ENCODE measurements around the gene CUL4A. TPM values are rescaled to one million over a fixed set of nuclear protein-coding genes. Genes with fewer than 3 reads are reported as not detected.

CUL4A gene
- total and polyA plus RNA-seq, 2 experiments from 2014 or later = 67.5 to 195 TPM

GRCh38 chr13:113272031-113272430, 62.6 kb downstream of the CUL4A start:
- Histone ChIP-seq H3K4me3 (no peak overlapping the region), H3K4me1 (ENCODE audit: insufficient read depth) (peaks cover 5% of the 10 kb centered on the region), H3K27me3 (ENCODE audit: insufficient read depth) (no peaks in the 10 kb centered on the region), H3K79me2 (replicated peaks; ENCODE audit: insufficient read depth) (no peaks in the 10 kb centered on the region), H3F3A (replicated peaks; ENCODE audit: low read depth) (0 out of 2 replicates have a peak, but pooled peaks cover 2% of the 10 kb centered on the region), H4K20me1 (replicated peaks; ENCODE audit: insufficient read depth) (no peaks in the 10 kb centered on the region), H3K4me2 (no peak overlapping the region), H2AFZ (no peak overlapping the region), H3K27ac (ENCODE audit: low read depth) (no peak overlapping the region), H3K9me2 (ENCODE audit: insufficient read depth) (no peaks in the 10 kb centered on the region), H3K36me3 (ENCODE audit: insufficient read depth) (no peaks in the 10 kb centered on the region)
- Mint-ChIP-seq H3K4me3 (no peak overlapping the region), H3K27me3 (ENCODE audit: insufficient read depth, low read depth, poor library complexity) (peaks cover 11% of the 10 kb centered on the region), H3K36me3 (ENCODE audit: low read depth) (no peaks in the 10 kb centered on the region), H3K27ac (no peak overlapping the region), H3K9me3 (peaks cover 2% of the 10 kb centered on the region; the same call in 1 of the 3 replicates), H3K4me1 (peaks cover 14% of the 10 kb centered on the region)
- DNase-seq (ENCODE audit: low spot score) = no peak
- no peak for TF ChIP-seq ZNF331 (CRISPR knock-in tag; IDR thresholded peaks at IDR 0.05; ENCODE audit: low read depth)
- TF ChIP-seq POLR2AphosphoS5 (IDR thresholded peaks at IDR 0.05; ENCODE audit: low read depth) = no peak
- no peak for TF ChIP-seq EZH2 (IDR thresholded peaks at IDR 0.05; ENCODE audit: low read depth, unreplicated experiment)
- TF ChIP-seq ZNF114 (CRISPR knock-in tag; IDR thresholded peaks at IDR 0.05) = no peak
- no peak for TF ChIP-seq ZNF462 (CRISPR knock-in tag; IDR thresholded peaks at IDR 0.05)
- TF ChIP-seq CTCF (conservative IDR thresholded peaks at IDR 0.05; ENCODE audit: low read depth in 2 of 2) = no peak
- TF ChIP-seq ETS1 (IDR thresholded peaks at IDR 0.05) = no peak
- TF ChIP-seq REST (IDR thresholded peaks at IDR 0.05; ENCODE audit: unreplicated experiment) = no peak
- TF ChIP-seq STAT1 (IDR thresholded peaks at IDR 0.05; ENCODE audit: unreplicated experiment) = no peak
- TF ChIP-seq NANOG (IDR thresholded peaks at IDR 0.05; ENCODE audit: borderline replicate concordance) = no peak
- no peak for TF ChIP-seq CREB1 (CRISPR knock-in tag; IDR thresholded peaks at IDR 0.05; ENCODE audit: low read depth)
- no peak for TF ChIP-seq JUNB (IDR thresholded peaks at IDR 0.05; ENCODE audit: unreplicated experiment)
- TF ChIP-seq EZH2phosphoT487 (IDR thresholded peaks at IDR 0.05; ENCODE audit: unreplicated experiment) = no peak
- ATAC-seq = no peak
